NCI-H2029 treated with DMSO at 0.1 percent for 48 hours (cell line): Measurements from ENCODE around the gene CHMP1B.
A peak's percentile ranks its signal among the peaks of the same experiment; 100 is the strongest.

Source experiments
- DNase-seq: peaks from one replicate; lab custom pipeline; 2025; lab: John Stamatoyannopoulos, UW

Gene CHMP1B, protein sequence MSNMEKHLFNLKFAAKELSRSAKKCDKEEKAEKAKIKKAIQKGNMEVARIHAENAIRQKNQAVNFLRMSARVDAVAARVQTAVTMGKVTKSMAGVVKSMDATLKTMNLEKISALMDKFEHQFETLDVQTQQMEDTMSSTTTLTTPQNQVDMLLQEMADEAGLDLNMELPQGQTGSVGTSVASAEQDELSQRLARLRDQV

DNA sequence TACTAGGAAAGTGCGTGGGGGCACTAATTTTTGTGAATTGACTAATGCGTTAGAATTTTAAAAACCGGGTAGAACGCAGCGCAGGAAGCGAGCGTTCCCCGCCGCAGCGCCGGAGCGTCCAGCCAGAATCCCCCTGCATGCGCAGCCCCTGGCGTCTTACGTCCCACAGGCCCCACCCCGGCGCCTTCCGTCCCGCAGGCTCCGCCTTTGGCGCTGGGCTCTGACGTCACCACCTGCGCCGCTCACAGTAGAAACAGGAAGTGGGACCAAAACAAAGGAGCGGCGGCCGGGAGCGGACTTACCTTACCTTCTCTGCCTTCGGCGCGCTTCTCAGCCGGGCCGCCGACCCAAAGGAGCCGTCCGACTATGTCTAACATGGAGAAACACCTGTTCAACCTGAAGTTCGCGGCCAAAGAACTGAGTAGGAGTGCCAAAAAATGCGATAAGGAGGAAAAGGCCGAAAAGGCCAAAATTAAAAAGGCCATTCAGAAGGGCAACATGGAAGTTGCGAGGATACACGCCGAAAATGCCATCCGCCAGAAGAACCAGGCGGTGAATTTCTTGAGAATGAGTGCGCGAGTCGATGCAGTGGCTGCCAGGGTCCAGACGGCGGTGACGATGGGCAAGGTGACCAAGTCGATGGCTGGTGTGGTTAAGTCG, at the start of gene CHMP1B:
TSS of gene CHMP1B (plus strand) at position 268 of the 660 bp plus-strand sequence. CDS start at position 367, 99 bp downstream.
- peak; percentile 43 for DNase-seq

DNA sequence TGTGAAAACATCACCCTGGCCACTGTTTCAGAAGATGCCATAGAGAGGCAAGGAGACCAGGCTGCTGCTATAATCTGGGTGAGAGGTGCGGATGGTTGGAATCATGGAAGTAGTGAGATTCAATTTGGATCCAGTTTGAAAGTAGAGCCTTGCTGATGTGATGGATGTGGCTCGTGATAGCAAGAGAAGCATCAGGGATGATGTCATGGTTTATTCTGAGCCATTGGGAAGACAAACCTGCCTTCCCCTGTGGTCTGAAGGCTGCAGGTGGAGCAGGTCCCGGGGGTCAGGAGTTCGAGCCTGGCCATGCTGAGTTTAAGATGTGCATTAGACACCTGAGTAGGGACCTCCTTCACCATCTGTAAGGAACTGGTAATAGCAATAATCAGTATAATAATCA, 49.6 kb upstream of the CHMP1B start:
- no peak for DNase-seq

DNA sequence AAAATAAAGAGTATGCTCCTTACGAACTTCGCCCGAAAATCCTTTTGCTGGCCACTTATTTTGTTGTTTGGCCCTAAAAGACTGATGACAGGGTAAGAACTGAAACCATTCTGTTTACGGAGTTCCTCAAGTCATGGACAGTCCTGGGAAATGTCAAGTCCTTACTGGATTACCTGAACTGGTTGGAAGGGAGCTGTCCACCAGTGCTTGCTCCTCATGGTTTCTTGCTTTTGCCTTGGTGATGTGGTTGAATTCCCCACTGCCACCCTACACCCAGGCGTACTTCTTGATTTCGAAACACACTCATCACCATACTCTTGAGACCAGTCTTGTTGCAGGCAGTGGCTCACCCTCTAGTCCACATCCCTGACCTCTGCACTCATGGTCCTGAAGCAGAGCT, 49.1 kb upstream of the CHMP1B start:
- DNase-seq, result no peak

DNA sequence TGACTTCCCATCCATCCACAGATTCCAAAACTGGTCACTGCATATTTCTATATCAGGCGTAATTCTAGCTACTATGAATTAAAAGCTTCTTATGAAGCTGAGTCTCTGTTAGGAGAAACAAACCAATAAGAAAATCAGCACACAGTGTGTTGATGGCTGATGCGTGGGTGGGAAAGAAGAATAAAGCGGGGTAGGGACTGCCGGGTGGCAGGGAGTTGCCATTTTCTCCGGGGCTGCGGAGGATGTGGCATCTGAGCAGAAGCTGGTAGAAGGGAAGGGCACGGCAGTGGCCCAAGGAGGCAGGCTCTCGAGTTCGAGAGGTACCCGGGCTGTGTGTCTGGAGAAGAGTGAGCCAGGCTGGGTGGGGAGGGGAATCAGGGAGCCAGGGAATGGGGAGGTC, 48.6 kb upstream of the CHMP1B start:
- DNase-seq, result no peak

DNA sequence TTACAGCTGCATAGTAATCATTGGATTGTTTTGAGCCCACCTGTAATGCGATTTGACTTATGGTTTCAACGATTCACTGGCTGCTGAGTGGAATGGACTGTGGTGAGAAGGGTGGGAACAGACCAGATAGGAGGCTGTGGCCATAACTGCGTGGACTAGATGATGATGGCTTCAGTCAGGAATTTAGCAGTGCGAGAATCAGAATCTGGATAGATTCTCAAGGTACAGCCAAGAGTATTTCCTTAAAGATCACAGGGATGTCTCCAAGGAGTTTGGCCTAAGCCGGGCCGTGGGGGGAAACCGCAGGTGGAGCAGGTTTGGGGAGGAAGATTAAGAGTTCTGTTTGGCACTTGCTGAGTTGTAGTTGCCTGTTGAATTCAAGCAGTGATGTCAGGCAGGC, 44.0 kb upstream of the CHMP1B start:
- no peak for DNase-seq

DNA sequence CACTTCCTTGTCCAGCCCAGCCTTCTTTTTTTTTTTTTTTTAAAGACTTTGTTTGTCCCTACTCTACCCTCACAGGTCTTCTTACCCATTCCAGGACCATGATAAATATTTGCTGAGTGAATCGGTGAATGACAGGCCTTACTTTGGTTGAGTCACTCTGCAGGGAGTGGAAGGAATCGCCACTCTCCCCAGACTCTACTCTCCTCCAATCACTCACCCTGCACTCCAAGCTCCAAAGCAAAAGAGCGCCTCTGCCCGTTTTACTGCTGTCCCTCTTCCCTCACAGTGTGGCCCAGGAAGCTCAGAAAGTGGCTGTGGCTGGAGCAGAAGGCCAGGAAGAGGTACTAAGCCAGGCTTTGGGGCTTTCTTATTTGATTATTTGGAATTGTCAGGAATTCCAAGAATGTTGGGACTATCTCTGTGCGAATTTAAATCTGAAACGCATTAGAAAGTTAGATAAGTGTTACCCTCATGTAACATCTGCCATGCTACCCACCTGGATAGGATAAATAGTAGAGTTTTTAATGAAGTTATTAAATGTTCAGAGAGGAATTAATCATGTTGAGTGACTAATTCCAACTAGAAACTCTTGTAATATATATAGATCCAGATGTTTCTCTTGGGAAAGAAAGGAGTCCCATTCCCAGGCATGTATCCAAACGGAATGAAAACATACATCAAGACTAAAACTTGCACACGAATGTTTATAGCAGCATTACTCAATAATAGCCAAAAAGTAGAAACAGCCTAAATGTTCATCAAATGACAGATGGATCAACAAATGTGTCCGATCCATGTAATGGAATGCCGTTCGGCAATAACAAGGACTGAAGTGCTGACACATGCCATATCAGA, 43.0 kb upstream of the CHMP1B start:
- no peak for DNase-seq

DNA sequence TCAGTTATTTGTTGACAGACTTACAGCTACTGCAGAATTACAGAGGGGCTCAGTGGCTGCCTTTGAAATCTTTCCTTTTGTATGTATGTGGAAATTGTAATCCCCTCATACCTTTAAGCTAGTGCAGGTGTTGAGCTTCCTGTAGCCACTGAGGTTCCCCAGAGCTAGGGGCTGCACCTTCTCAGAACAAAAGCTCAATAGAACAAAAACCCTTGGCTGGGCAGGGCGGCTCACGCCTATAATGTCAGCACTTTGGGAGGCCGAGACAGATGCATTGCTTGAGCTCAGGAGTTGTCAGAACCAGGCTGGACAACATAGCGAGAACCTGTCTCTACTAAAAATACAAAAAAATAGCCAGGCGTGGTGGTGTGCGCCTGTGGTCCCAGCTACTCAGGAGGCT, 41.3 kb upstream of the CHMP1B start:
- DNase-seq, result no peak

DNA sequence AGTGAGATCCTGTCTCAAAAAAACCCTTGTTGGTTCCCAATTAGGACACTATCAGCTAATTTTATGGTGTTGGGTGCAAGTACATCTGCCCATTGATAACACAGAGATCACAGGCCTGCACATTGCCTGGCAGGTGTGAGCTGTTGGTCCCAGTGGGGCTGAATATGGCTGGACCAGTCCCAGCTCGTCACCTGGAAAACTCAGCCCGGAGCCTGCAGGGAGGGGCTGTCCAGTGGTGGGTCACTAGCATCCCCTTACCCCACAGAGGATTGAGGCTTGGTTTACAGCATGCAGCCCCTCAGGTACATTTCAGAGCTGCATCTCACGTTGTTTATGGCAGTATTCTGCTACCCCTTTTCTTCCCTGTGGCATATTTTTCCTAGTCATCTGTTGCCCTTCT, 40.8 kb upstream of the CHMP1B start:
- DNase-seq, result no peak

DNA sequence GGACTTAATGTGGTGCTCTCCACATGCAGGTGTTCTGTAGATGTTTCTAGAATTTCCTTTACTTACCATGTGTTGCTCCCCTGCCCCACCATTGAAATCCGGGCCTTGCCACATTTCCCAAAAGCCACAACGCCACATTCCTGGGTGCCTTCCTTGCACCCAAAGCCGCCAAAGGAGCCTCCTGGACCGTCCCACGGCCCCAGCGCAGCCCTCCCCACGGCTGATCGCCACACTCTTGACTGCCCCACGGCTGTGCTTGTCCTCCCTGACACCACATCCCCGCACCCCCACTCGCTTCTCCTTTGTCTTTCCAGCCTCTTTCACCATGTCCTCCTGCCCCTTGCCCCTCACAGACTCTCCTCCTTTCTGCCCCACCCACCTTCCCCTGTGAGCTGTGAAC, 40.2 kb upstream of the CHMP1B start:
- no peak for DNase-seq

DNA sequence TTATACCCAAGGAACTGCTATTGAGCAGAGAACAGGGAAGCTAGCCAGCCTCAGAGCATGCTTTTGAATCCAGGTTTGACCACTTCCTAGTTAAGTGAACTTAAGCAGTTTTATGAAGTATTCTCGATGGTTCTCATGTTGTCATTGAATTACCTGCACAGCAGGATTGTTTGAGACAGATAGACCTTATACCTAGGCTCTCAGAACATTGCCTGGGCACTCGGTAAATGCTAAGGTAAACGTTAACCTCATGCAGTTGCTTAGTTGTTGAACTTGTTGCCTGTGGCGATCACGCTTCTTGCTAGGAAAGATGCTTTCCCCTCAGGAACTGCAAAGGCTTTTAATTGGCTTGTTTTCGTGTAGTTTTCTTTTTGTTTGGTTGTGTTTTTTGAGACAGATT, 34.0 kb upstream of the CHMP1B start:
- no peak for DNase-seq

DNA sequence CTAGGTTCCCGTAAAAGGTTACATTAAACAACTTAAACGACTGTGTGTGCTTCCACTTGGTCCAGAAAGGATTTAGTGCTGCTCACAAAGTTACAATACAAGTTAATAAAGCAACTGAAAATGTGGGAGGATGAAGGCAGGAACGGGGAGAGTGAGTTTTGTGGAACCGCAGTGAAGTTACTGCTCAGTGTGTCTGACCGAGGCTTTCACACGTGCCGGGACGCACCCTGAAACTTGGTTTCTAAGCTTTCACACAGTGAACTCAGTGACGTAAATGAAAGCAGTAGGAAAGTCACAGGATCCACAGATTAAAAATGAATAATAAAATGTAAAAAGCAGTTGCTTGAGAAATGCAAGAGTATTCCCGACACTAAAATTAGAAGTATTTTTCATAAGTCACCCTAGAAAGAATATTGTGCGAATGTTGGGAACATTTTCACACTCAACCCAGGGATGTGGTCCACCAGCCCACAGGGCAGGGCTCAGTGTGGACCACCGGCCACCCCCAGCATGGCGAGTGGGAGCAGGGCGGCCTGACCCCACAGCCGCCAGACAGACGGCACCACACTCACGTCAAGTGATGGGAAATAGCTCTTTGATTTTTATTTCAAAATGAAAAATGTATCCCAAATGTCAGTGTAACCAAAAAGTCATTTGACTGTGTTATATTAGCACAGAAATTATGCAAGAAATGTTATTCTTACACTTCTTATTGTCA, 32.6 kb upstream of the CHMP1B start:
- DNase-seq, result no peak

DNA sequence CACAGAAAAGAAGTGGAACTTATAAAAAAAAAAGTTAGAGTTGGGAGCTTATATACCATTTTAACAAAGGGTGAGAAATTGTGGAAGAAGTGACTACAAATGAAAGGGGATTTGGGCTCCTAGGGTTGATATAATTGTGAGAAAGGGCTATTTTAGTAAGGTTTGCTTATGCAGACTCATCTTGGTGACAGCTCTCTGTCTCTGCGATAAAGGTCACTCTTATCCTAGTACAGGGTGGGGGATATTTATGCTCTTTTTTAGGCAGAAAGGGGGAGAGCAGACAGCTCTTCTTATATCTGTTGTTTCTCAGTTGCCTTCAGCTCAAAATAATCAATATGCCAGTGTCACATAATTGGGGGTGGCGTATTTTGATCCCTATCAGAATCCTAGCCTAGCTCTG, 31.3 kb upstream of the CHMP1B start:
- no peak for DNase-seq

DNA sequence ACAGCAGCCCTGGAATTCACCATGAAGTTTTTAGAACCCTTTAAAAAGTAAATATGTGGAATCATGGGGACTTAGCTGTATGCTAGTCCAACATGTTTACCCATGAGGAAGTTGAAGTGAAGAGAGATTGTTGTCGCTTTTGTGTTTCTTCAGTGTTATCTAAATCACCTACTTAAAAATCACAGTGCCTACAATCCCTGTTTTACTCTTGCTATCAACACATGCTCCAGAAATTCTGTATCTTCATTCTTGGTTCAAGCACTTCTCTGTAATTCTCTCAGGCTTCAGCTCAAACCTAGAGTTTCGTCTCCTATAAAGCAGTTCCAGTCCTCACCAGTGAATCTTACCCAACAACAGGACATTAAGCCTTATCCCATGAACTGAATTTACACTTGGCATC, 30.5 kb upstream of the CHMP1B start:
- DNase-seq, result no peak

DNA sequence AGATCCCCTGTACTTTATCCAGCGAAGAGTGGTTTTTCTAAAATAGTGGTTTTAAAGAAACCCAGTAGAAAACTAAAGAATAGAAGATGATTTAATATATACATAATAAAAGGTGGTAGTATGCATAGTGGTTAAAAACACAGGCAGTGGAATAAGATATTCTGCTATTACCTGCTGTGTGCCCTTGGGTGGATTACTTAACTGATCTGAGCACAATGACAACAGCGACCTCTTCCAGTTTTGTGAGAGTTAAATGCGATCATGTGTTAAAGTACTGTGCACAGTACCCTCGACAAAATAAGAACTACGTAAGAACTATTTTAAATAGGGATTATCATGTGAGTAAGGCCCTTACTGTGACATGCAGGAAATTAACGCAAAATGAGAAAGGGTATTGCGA, 30.0 kb upstream of the CHMP1B start:
- DNase-seq, result no peak

DNA sequence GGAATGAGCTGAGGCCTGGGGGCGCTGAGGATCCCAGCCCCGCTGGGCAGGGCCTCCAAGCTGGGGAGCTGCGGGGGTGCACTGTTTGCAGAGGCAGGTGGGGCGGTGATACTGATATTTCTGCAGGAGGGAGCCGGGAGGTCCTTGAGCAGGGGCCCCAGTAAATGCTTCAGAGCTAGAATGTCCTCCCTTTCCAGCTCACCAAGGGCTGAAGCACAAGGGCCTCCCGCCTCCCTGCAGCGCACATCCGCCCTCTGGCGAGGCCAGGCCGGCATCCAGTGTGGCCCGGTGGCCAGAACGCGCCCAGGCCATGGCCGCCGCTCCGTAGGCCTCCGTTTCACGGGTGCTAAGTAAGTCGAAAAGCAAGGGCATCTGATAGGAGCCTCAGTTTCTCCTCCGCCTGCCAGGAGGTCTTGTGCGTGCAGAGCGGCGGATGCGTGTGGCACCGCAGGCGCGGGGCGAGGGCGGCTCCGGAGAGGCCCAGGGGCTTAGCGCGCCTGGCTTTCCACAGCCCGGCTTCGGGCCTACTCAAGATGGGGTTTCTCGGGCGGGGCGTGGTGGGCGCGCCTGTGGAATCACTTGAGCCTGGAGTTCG, 29.5 kb upstream of the CHMP1B start:
- DNase-seq, result no peak

DNA sequence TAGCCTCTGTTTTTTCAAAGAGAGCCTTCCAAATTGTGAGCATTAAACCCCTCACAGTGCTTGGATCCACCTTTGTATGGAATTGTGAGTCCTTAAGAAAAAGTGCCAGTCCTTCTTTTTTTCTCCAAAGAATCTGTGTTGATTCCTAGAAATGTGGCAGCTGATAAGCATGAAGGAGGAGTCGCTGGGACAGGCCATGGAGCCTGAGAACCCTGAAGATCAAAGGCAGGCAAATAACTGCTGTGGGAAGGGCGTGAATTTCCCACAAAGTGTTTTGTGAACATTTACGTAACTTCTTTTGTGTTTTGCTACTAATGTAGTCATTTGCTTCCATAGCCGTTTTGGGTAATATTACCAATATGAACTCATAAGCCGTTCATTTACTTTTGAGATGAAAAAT, 27.7 kb upstream of the CHMP1B start:
- no peak for DNase-seq

DNA sequence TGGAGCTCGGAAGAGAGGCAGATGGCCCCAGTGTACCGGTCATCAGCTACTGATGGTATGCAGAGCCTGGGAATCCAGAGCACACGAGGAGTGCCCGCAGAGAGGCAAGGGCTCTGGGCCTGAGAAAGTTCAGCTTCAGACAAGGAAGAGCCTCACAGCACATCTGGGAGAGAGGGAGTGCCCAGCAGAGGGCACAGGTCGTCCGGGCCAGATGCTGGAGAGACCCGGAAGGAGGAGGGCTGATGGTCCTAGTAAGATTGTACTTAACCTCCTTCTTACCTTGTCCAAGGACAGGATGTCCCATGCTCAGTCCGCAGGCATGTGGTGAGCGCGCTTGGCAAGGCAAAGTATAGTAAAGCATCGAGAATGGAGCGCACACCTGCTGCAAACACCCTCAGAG, 24.4 kb upstream of the CHMP1B start:
- DNase-seq, result no peak

DNA sequence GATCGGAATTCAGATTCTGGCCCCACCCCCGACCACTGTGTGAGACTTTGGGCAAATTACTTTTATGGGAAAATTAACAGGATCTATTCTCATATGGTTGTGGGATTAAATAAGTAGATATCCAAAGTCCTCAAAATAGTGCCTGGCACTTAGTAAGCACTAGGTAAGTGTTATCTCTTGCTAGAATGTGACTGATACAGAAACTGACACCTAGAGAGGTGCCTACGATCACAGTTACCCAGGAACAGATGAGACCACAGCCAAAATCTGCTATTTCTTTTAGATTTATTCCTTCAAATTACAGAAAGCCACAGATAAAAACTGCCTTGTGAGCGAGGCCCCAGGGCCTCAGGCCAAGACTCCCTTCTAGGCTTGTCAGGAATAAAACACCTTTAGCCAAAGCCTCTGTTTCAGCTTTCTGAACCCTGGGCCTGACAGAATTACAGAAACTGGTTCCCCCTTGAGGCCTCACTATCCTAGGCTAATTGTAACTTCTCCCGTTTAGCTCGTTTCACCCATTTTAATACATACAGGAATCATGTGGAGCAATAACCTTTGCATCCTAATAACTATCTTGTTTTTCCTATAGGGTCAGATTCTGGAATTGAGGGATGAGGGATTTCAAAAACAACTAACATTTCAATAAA, 22.3 kb upstream of the CHMP1B start:
- DNase-seq, result no peak

DNA sequence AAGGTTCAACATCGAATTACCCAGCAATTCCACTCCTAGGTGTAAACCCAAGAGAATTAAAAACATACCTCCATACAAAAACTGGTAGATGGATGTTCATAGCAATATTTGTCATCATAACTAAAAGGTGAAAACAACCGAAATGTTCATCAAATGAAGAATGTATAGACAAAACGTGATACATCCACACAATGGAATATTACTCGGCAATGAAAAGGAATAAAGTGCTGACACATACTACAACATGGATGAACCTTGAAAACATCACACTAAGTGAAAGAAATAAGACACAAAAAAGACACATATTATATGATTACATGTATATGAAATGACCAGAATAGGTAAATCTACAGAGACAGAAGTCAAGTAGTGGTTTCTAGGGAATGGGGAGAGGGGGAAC, 20.6 kb upstream of the CHMP1B start:
- no peak for DNase-seq

DNA sequence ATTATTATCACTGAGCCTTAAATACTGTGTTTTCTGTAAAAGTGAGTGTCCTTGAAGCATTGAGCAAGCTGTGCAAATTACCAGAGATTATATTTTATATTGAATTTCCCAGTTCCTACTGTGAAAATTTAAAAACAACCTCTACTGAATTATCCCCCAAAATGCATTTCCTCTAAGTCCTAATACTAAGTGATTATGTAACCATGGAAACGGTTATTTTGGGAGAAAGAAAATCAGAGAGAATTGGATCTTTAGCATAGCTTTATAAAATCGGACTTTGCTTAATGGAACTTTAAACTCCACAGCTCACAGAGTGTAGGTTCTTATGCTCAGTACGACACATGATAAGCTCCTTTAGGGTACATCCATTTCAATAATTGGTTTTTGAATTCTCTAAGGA, 19.3 kb upstream of the CHMP1B start:
- no peak for DNase-seq

DNA sequence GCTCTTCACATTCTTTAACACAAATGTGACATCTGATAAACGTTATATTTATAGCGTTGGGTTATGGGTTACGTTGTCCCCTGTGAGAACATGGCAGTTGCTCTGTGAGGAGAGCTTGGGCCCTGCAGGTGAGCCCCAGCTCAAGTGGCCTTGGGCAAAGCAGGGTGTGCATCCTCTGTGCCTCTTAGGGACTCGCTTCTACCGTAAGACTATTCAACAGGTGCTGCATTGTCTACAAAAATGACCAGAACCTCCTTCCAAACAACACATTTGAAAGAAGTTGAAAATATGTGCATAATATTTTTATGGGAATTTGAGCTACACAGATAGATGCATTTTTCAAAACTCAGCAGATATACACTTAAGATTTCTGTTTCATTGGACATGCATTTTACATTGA, 16.4 kb upstream of the CHMP1B start:
- no peak for DNase-seq

DNA sequence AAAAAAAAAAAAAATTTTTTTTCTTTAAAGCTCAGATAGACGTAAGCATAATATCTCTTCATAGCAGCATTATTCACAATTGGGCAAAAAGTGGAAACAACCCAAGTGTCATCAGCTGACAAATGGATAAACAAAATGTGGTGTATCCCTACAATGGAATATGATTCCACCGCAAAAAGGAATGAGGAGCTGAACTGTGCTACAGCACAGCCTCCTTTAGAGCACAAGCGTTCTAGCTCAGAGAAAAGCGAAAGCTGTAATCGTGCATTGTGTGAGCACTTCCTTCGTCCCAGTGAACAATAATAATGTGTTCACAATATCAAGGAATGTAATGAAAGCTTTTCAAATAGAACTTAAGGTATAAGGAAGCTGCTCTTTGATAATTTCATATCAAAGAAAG, 11.7 kb upstream of the CHMP1B start:
- no peak for DNase-seq
